Stimulated activated CD8-positive, alpha-beta memory T cell treated with anti-CD3 and anti-CD28 coated beads, Interleukin-4, amount 100 ng/mL, for 4 hours (primary cell): ENCODE measurements around the gene ART5.
"Not testable (repeated sequence)": the region's sequence is repeated elsewhere in the genome, so short reads cannot be mapped to it uniquely, and the experiment has no call there.

Experiments
- DNase-seq, 2 donors: peaks; one replicate each; pipeline ENCODE4 v3.0.0-alpha.2; 2020; ENCODE audit warnings: low read depth in 2 of 2, low spot score in 1 of 2

The ART5 gene

DNA sequence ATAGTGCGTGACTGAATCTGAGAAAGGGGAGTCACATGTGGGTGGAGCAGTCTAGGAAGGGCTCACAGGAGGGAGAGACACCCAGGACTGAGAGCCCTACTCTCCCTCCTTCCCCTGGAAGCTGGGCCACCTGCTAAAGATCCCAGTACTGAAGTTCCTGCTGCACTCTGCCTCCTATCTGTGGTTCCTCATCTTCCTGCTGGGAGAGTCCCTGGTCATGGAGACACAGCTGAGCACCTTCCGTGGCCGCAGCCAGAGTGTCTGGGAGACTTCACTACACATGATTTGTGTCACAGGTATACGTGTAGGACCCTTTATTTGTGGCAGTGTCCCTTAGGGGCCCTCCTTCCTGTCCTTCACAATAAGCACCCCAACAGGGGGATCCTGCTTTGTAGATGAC is 19.3 kb downstream of the ART5 start:
- DNase-seq: no peak

DNA sequence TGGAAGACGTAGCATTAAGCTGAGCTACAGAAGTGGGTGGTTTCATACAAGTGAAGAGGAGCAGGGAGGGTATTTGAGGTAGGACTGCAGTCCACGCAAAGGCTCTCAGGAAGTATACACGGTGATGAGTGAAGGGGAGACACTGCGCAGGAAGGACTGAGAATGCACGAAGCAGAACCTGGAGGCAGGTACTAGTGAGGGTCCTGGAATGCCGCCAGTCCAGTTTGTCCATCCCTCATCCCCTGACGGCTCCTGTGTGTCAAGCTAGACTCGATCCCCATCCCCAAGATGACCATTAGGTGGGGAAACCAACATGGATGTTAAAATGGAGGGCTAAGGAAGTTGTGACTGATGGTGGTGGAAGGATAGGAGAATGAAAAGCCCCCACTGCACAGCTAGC is 23.8 kb downstream of the ART5 start:
- no peak for DNase-seq

DNA sequence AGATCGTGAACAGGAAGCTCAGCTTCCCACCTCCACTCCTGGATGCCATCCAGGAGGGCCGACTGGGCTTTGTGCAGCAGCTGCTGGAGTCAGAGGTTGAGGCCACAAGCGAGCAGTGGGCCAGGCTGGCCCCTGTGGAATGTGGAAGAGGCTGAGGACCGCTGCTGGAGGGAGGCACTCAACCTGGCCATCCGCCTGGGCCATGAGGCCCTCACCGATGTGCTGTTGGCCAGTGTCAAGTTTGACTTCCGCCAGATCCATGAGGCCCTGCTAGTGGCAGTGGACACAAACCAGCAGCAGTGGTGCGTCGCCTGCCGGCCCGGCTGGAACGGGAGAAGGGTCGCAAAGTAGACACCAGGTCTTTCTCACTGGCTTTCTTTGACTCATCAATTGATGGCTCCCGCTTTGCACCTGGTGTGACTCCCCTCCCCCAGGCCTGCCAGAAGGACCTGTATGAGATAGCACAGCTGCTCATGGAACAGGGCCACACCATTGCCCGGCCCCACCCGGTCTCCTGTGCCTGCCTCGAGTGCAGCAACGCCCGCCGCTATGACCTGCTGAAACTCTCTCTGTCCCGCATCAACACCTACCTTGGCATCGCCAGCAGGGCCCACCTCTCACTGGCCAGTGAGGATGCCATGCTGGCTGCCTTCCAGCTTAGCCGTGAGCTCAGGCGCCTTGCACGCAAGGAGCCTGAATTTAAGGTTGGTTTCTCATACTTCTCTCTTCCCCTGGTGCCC is 24.9 kb downstream of the ART5 start:
- no peak for DNase-seq

DNA sequence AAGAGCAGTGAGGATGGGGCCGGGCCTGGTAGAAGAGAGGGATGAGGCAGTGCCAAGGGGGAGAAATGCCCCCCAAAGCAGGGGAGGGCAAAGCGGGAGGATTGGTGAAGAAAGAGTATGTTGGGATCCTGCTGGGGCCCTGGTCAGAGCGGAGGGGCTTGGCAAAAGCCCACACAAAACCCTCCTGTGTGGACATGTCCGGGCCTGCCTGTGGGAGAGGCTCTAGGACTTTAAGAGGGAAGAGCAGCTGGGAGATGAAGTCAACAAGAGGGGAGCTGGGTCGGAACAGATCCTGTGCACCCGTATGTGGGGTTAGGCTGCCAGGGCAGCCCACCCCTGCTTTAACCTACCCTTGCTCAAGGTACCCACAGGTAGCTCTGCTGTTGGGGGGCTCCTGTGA is 25.8 kb downstream of the ART5 start:
- DNase-seq: no peak

DNA sequence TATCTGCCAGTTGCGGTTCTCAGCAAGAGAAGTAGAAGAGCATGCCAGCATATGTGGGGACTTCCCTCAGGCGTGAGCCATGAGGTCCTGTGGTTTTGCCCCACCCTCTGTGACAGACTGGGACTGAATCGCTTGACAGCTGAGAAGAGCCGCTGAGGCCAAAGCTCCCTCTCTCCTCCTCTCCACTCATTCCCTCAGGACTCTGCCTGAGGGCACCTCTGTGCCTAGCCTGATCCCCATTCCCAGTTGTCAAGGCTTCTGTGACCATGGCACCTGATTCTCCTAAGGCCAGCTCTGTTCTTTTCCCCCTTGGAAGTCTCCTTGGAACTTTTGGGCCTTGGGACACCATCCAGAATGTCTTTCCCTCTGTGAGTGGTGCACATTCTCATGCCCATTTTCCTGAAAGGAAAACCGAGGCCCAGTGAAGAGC is 27.0 kb downstream of the ART5 start:
- DNase-seq: peak in 1 of 2 donors; percentile 1

DNA sequence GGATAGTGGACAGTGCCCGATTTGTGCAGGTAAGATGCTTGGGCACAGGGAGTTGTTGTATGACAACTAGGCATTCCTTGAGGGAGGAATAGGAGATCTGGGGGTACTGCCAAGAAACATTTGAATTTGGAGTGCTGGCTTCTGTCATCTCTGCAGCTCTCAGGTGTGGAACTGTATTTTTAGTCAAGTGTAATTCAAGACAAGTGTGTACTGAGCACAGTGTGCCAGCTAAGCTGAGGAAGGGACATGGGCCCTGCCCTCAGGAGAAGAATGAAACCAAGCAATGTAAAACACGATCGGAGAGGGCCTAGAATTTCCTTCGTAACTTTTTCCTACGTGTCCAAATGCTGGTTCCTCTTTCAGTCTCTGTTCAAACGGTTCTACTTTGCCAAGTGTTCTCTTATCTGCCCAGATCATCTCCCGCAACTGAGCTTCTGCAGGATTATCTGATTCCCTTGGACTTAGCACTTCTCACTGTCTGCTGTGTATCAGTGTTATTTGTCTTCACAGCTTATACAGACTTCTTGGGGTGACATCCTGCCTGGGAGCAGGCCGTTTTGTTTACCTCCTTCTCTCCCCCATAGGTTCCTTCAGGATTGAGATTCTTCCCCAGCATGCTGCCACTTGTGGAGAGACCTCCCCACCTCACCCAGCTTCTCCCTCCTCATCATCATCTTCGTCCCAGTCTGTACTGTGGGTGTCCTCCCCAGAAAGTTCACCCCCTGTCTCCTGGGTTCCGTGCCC is 27.6 kb downstream of the ART5 start:
- DNase-seq: no peak

DNA sequence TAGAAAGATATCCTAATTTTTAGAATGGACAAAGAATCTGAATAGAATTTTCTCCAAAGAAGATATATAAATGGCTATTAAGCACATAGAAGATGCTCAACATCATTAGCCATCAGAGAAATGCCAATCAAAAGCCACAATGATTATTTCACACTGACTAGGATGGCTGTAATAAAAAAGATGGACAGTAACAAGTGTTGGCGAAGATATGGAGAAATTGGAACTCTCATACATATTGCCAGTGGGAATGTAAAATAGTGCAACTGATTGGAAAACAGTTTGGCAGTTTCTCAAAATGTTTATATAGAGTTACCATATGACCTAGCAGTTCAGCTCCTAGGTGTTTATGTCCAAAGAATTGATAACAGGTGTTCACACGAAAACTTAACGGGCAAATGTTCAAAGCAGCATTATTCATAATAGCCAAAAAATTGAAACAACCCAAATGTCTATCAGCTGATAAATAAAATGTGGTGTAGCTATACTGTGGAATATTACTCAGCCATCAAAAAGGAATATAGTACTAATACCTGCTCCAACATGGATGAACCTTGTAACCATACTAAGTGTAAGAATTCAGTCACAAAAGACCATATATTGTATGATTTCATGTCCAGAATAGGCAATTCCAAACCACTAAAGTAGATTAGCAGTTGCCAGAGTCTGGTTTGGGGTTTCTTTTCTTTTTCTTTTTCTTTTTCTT is 29.7 kb downstream of the ART5 start:
- no peak for DNase-seq

DNA sequence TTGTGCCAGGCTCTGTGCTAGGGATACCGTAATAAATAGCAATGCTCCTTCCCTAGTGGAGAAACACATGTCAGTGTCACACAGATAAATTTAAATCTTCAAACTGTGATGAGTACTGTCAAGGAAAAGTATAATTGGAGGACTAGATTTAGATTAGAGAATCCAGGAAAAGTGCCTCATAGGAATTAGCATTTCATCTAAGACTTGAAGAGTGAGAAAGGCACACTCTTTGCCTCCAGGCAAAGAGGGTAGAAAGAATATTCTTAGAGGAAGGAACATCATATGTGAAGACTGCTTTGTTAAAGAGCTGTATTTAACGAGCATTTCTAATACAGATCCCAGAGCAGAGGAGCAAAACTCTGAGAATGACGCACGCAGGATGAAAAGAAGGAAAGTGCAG is 30.9 kb downstream of the ART5 start:
- no peak for DNase-seq

GRCh38 chr11:3609416-3610265 is 32.2 kb downstream of the ART5 start:
- peak in 1 of 2 donors; percentile 3 for DNase-seq

DNA sequence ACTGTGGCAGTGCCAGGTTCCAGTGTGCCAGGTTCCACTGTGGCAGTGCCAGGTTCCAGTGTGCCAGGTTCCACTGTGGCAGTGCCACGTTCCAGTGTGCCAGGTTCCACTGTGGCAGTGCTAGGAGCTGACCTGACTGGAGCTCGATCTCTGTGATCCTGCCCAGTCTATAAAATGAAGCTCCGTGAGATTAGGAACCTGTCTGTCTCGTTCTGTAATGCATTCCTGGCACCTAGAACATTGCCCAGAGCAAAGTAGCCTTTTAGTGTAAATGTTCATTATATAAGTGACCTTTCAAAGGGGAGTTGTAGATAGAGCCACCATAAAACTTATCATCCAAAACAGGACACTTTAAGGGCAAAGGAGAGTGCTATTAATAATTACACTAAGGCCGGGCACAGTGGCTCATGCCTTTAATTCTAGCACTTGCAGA is 36.0 kb downstream of the ART5 start:
- no peak for DNase-seq

DNA sequence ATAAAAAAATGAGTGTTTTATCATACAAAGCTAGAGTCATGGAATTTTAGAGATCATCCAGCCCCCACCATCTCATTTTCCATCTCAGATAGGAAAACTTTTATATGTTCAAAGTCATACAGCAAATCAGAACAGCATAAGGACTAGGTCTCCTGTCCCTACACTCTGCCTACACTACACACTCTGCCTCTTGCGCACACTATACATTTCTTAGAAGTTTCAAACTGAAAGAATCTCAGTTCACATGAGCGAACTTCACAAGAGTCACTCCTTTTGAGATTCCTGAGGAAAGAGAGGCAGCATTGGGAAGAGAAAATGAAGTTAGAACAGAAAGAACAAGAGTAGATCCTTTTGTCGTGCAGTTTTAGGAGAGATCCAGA is 36.5 kb downstream of the ART5 start:
- DNase-seq: no peak

DNA sequence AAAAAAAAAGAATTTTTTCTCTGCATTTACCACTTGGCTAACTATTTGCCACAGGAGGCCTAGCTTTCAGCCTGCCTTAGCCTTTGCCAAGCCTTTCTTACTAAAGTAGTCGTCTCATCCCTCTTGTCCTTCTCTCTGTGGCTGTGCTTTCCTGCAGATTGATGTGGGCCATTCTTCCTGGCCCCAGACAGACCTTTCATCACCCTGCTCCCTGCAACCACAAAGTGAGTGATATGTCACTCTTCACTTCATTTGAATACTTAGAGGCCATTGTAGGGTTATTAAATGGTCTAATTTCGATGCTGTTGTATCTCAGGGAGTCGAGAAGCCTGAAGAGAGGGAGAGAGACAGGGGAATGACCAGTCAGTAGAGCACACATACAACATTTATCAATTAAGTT is 37.6 kb downstream of the ART5 start:
- DNase-seq: no peak

DNA sequence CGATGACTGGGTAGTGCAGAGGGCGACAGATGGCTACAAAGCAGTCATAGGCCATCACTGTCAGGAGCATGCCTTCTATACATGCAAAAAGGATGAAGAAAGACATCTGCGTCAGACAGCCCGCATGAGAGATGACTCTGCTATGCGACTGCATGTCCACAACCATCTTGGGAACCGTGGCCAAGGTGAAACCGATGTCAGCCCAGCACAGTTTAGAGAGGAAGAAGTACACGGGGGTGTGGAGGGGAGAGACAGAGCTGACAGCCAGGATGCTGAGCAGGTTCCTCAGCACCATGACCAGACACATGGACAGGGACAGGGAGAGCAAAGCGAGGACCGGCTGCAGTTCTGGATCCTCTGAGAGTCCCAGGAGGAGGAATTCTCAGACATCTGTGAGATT is 41.6 kb downstream of the ART5 start:
- DNase-seq: not testable (repeated sequence)

DNA sequence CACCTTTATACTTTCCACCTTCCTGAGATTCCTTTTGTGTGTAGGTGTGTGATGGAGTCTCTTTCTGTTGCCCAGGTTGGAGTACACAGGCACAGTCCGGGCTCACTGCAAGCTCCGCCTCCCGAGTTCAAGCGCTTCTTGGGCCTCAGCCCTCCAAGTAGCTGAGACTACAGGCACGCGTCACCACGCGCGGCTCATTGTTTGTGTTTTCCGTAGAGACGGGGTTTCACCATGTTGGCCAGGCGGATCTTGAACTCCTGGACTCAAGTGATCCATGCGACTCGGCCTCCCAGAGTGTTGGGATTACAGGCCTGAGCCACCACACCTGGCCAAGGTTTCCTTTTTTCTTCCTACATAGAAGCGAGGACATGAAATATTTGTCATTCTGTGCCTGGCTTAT is 44.0 kb downstream of the ART5 start:
- DNase-seq: not testable (repeated sequence)

GRCh38 chr11:3591326-3591725 is 50.5 kb downstream of the ART5 start:
- not testable (repeated sequence) for DNase-seq

GRCh38 chr11:3590193-3590592 is 51.6 kb downstream of the ART5 start:
- DNase-seq: not testable (repeated sequence)

- not testable (repeated sequence) for DNase-seq
Observed at GRCh38 chr11:3588776-3589175, 53.0 kb downstream of the ART5 start.
